ENCODE data around the gene PCAT7.

DNA sequence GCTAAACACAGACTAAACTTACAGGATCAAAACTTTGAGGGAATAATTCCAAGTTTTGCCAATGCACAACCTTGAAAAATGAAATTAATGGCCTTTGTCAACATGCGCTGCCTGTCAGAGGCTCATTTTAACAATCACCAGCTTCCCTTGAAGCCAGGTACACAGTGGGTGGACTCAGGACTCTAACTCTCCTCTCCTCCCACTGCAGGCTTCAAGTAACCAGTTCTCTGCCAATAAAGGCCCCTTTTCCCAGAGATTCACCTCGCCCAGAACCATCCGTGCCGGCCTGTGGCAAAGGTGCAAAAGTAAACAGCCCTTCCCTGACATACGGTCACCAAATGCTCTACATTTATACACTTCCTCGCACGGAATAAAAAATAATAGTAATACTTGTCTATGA, 57.2 kb downstream of the PCAT7 start:
- TF ChIP-seq GATA2 (IDR thresholded peaks at IDR 0.05; ENCODE audit: low read depth, low read length) (no peak), GATA3 (IDR thresholded peaks at IDR 0.05; ENCODE audit: low read depth, low read length) (no peak)

All from SH-SY5Y (cell line).